ENCODE results near the gene ZSWIM3.

DNA sequence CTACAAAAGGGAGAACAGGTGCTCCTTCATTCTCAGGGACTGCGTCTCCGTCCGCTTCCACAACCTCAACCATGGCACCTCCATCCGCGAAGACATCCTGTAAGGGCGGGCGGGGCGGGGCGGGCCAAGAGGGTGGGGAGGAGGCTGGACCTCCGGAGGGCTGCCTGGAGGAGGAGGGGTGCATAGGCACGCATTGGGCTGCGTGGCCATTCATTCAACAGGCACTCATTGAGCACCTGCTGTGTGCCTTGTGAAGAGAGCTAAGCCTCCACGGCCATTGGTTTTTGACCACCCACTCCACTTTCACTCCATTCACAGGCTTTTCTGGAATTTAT is 435 bp downstream of the ZSWIM3 start:
- TF ChIP-seq EP300 (IDR thresholded peaks at IDR 0.05) (no peak), CTCF (IDR thresholded peaks at IDR 0.05) (no peak), POLR2AphosphoS5 (IDR thresholded peaks at IDR 0.05) (no peak), POLR2A (IDR thresholded peaks at IDR 0.05) (no peak)

All from upper lobe of left lung (tissue), 4 donors.